Calu3 (cell line): Measurements from ENCODE around the gene BATF2. TPM values are rescaled to one million over a fixed set of nuclear protein-coding genes. Genes with fewer than 3 reads are reported as not detected.

Experiments used
- BruUV-seq: library from RNA; stranded (reverse); fragments of 400-500 nt; replicated peaks from 2 replicates; lab custom pipeline; 2021; lab: Mats Ljungman, UMichigan
- CTCF ChIA-PET: fragments of 300-600 bp; sonication (Branson Sonifier 250); formaldehyde crosslinking; loops from one replicate; lab custom pipeline; 2022; ENCODE audit warnings: antibody characterized with exemption; lab: Charles Lee
- DNase-seq: peaks from one replicate; pipeline ENCODE4 v3.0.0; 2022
- H3K27ac Mint-ChIP-seq: one replicate; pipeline ENCODE4 v1.8.0; 2022; ENCODE audit warnings: mixed read lengths; ENCODE audit not compliant: unreplicated experiment
- H3K27me3 Mint-ChIP-seq: one replicate; pipeline ENCODE4 v1.8.0; 2022; ENCODE audit warnings: mixed read lengths; ENCODE audit not compliant: unreplicated experiment
- H3K36me3 Mint-ChIP-seq: one replicate; pipeline ENCODE4 v1.8.0; 2022; ENCODE audit warnings: mild to moderate bottlenecking, moderate library complexity, mixed read lengths; ENCODE audit not compliant: insufficient read depth, unreplicated experiment
- H3K4me1 Mint-ChIP-seq: one replicate; pipeline ENCODE4 v1.8.0; 2022; ENCODE audit warnings: mild to moderate bottlenecking, low read depth, mixed read lengths; ENCODE audit not compliant: unreplicated experiment
- H3K4me3 Mint-ChIP-seq: one replicate; pipeline ENCODE4 v1.8.0; 2022; ENCODE audit warnings: mild to moderate bottlenecking, low read depth, moderate library complexity, mixed read lengths; ENCODE audit not compliant: unreplicated experiment
- H3K9me3 Mint-ChIP-seq: one replicate; pipeline ENCODE4 v1.8.0; 2022; ENCODE audit warnings: low read depth, mixed read lengths; ENCODE audit not compliant: unreplicated experiment
- CTCF ChIP-seq: fragments of 200-600 bp; IDR thresholded peaks from one replicate; pipeline ENCODE4 v1.8.0; 2022; ENCODE audit warnings: antibody characterized with exemption; ENCODE audit not compliant: unreplicated experiment
- intact Hi-C: fragments of 100-400 bp; cut with micrococcal nuclease; formaldehyde crosslinking; loops from one replicate; pipeline ENCODE4 v1.10.0; 2022; ENCODE audit not compliant: unreplicated experiment
- total RNA-seq: library from RNA; stranded (reverse); gene quantifications from 2 replicates; pipeline ENCODE4 v1.2.3, GENCODE V29; 2022

Gene BATF2
- total RNA-seq, 1 experiment from 2014 or later, result 4.5 TPM

GRCh38 chr11:65035579-65035978 lies 38.8 kb upstream of the BATF2 start:
- peaks cover 9% of the 10 kb centered on the region for H3K36me3 Mint-ChIP-seq
- intact Hi-C loops, result no loop called here
- no peak overlapping the region for H3K4me3 Mint-ChIP-seq
- no peak for TF ChIP-seq CTCF
- DNase-seq, result no peak
- H3K27me3 Mint-ChIP-seq, result no peaks in the 10 kb centered on the region
- no peak overlapping the region for H3K27ac Mint-ChIP-seq
- CTCF ChIA-PET, result no interaction called here
- no TSS peak for BruUV-seq
- no peaks in the 10 kb centered on the region for H3K4me1 Mint-ChIP-seq
- H3K9me3 Mint-ChIP-seq, result no peaks in the 10 kb centered on the region

GRCh38 chr11:65034423-65034822 lies 37.7 kb upstream of the BATF2 start:
- Mint-ChIP-seq H3K27me3 (no peaks in the 10 kb centered on the region), H3K27ac (no peak overlapping the region), H3K9me3 (no peaks in the 10 kb centered on the region), H3K4me1 (no peaks in the 10 kb centered on the region), H3K36me3 (peaks cover 6% of the 10 kb centered on the region), H3K4me3 (no peak overlapping the region)
- no peak for DNase-seq
- CTCF ChIA-PET, result interaction anchor here (1.1 kb wide), 1 partner anchor 21 kb away, joined by 3 read pairs; no protein-coding TSS in a partner anchor
- no TSS peak for BruUV-seq
- intact Hi-C loops, result no loop called here
- TF ChIP-seq CTCF, result no peak

- no peaks in the 10 kb centered on the region for H3K9me3 Mint-ChIP-seq
- CTCF ChIA-PET, result no interaction called here
- H3K4me3 Mint-ChIP-seq, result no peak overlapping the region
- DNase-seq, result no peak
- no TSS peak for BruUV-seq
- no peak for TF ChIP-seq CTCF
- peaks cover 9% of the 10 kb centered on the region for H3K4me1 Mint-ChIP-seq
- intact Hi-C loops, result no loop called here
- no peaks in the 10 kb centered on the region for H3K27me3 Mint-ChIP-seq
- no peak overlapping the region for H3K27ac Mint-ChIP-seq
- peaks cover 12% of the 10 kb centered on the region for H3K36me3 Mint-ChIP-seq
These were observed 35.4 kb upstream of the BATF2 start for GRCh38 chr11:65032216-65032615.

- Mint-ChIP-seq H3K4me1 (peaks cover 16% of the 10 kb centered on the region), H3K9me3 (no peaks in the 10 kb centered on the region), H3K27me3 (no peaks in the 10 kb centered on the region), H3K4me3 (peak within 1 kb of the TSS; percentile 62), H3K36me3 (peaks cover 12% of the 10 kb centered on the region), H3K27ac (peak within 1 kb of the TSS; percentile 5)
- CTCF ChIA-PET, result interaction anchor here (0.6 to 0.8 kb wide), 2 partner anchors 51 to 90 kb away, joined by 3 read pairs; partner anchors contain the start of gene ZNHIT2
- peak; percentile 93 for DNase-seq
- no TSS peak for BruUV-seq
- TF ChIP-seq CTCF, result peak; percentile 77
- intact Hi-C loops, result no loop called here
These were observed 30.7 kb upstream of the BATF2 start, which contains the start of gene SNX15 for GRCh38 chr11:65027213-65028067. Gene SNX15, plus strand, starts transcription at chr11:65027439. Its CDS starts 99 bp downstream, at chr11:65027538.
